HepG2 (cell line): ENCODE results near the gene CAPRIN1. TPM values are rescaled to one million over a fixed set of nuclear protein-coding genes. Genes with fewer than 3 reads are reported as not detected.

Source experiments
- CEBPB ChIP-seq: IDR thresholded peaks from 2 replicates; pipeline ENCODE4 v1.6.1; 2011; ENCODE audit warnings: low read depth, low read length, improper control_type of control experiment, borderline replicate concordance
- FOXK1 ChIP-seq: sonication (generic); formaldehyde crosslinking; IDR thresholded peaks from 2 replicates; pipeline ENCODE4 v1.4.0; 2020; ENCODE audit warnings: low read depth, missing genetic modification reagents, borderline replicate concordance
- HOXA3 ChIP-seq: sonication (generic); formaldehyde crosslinking; IDR thresholded peaks from 2 replicates; pipeline ENCODE4 v1.5.0; 2020; ENCODE audit warnings: missing genetic modification reagents
- IRF1 ChIP-seq: sonication (generic); formaldehyde crosslinking; IDR thresholded peaks from 2 replicates; pipeline ENCODE4 v1.4.0; 2020; ENCODE audit warnings: low read depth, mild to moderate bottlenecking, missing genetic modification reagents
- MXD1 ChIP-seq: sonication (generic); formaldehyde crosslinking; IDR thresholded peaks from 2 replicates; pipeline ENCODE4 v1.4.0; 2020; ENCODE audit warnings: mild to moderate bottlenecking, missing genetic modification reagents
- POLR2AphosphoS5 ChIP-seq: IDR thresholded peaks from 2 replicates; pipeline ENCODE4 v1.6.1; 2012; ENCODE audit warnings: low read depth, low read length
- SIN3A ChIP-seq: IDR thresholded peaks from 2 replicates; pipeline ENCODE4 v1.6.1; 2011; ENCODE audit warnings: low read depth, mild to moderate bottlenecking, control low read depth, low read length, borderline replicate concordance
- SRSF9 ChIP-seq: fragments of 200-400 bp; formaldehyde crosslinking; IDR thresholded peaks from 2 replicates; pipeline ENCODE4 v1.6.1; 2018; ENCODE audit warnings: borderline replicate concordance, mild to moderate bottlenecking, low read depth, low read length; ENCODE audit not compliant: insufficient read depth, poor library complexity, severe bottlenecking
- TBX2 ChIP-seq: sonication (generic); formaldehyde crosslinking; IDR thresholded peaks from 2 replicates; pipeline ENCODE4 v1.5.0; 2020; ENCODE audit warnings: missing genetic modification reagents, mild to moderate bottlenecking, borderline replicate concordance
- XRCC5 ChIP-seq: fragments of 200-400 bp; formaldehyde crosslinking; optimal IDR thresholded peaks from 2 replicates; pipeline ENCODE3; 2017; ENCODE audit warnings: mild to moderate bottlenecking, low read length
- ZC3H13 ChIP-seq: sonication (generic); formaldehyde crosslinking; IDR thresholded peaks from 2 replicates; pipeline ENCODE4 v1.8.1; 2023; ENCODE audit warnings: mild to moderate bottlenecking, missing genetic modification reagents, moderate library complexity
- ZFP1 ChIP-seq: IDR thresholded peaks from 2 replicates; pipeline ENCODE4 v1.6.1; 2016
- ZNF18 ChIP-seq: sonication (generic); formaldehyde crosslinking; IDR thresholded peaks from 2 replicates; pipeline ENCODE4 v1.8.0; 2022; ENCODE audit warnings: mild to moderate bottlenecking, missing genetic modification reagents; ENCODE audit not compliant: insufficient replicate concordance
- ZNF205 ChIP-seq: IDR thresholded peaks from 2 replicates; pipeline ENCODE4 v1.6.1; 2018; ENCODE audit warnings: missing biosample characterization, missing genetic modification reagents
- ZNF549 ChIP-seq: sonication (generic); formaldehyde crosslinking; IDR thresholded peaks from 2 replicates; pipeline ENCODE4 v1.5.0; 2020; ENCODE audit warnings: missing genetic modification reagents
- ZNF709 ChIP-seq: sonication (generic); formaldehyde crosslinking; IDR thresholded peaks from 2 replicates; pipeline ENCODE4 v1.5.0; 2020; ENCODE audit warnings: mild to moderate bottlenecking, missing genetic modification reagents
- ZSCAN20 ChIP-seq: sonication (generic); formaldehyde crosslinking; IDR thresholded peaks from 2 replicates; pipeline ENCODE4 v1.4.0; 2020; ENCODE audit warnings: missing genetic modification reagents, mild to moderate bottlenecking, borderline replicate concordance
- polyA plus RNA-seq, 8 experiments: library from polyadenylated mRNA; depleted of rRNA in 3 of 8; stranded (reverse) in 7 of 8; unstranded in 1 of 8; fragments of >200 nt; fragmentation: Illumina TruSeq in 4 of 8; extraction: Trizol in 4 of 8; gene quantifications; 2 replicates each; pipeline versions ENCODE4 v1.2.1 to v1.2.3, GENCODE V29; 2011 to 2016; ENCODE audit warnings: low read depth in 4 of 8, missing spikeins in 1 of 8, mixed read lengths in 1 of 8; ENCODE audit not compliant: insufficient read depth in 1 of 8
- total RNA-seq, 5 experiments: library from RNA; depleted of rRNA; stranded (reverse); fragments of >200 nt; fragmentation: Illumina TruSeq; extraction: Trizol; gene quantifications; 2 replicates each; pipeline ENCODE4 v1.2.3, GENCODE V29; 2016; ENCODE audit warnings: low read depth in 1 of 5
- TF ChIP-seq, protein P1 (sequence below): sonication (generic); formaldehyde crosslinking; IDR thresholded peaks from 2 replicates; pipeline ENCODE4 v1.9.0; 2021; ENCODE audit warnings: missing genetic modification reagents, mild to moderate bottlenecking, borderline replicate concordance
- TF ChIP-seq, protein P2 (sequence below): sonication (generic); formaldehyde crosslinking; IDR thresholded peaks from 2 replicates; pipeline ENCODE4 v1.4.0; 2020; ENCODE audit warnings: missing genetic modification reagents
- TF ChIP-seq, protein P3 (sequence below): sonication (generic); formaldehyde crosslinking; IDR thresholded peaks from 2 replicates; pipeline ENCODE4 v1.4.0; 2020; ENCODE audit warnings: missing genetic modification reagents, borderline replicate concordance

CAPRIN1 gene
- total and polyA plus RNA-seq, 2 of the 13 experiments (the other 11 are each of a cell fraction or from before 2014, with no cell fraction given): 114 to 162 TPM

DNA sequence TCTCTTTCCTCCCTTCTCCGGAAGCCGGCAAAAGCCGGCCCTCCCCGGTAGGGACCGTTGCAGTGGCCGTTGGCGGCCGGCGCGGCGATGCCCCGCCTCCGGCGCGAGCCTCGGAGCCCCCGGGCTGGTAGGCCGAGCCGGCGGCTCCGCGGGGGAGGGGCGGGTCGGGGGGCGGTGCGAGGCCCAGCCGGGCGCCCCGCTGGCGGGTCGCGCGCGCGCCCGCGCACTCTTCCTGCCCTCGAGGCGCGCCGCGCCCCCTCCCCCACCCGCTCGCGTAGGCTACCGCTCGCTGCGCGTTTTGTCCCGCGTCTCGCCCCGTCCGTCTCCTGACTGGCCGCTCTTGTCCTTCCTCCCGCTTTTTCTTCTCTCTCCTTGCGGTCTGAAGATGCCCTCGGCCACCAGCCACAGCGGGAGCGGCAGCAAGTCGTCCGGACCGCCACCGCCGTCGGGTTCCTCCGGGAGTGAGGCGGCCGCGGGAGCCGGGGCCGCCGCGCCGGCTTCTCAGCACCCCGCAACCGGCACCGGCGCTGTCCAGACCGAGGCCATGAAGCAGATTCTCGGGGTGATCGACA lies 591 bp downstream of the CAPRIN1 start (continued):
- TF ChIP-seq, protein P1, sequence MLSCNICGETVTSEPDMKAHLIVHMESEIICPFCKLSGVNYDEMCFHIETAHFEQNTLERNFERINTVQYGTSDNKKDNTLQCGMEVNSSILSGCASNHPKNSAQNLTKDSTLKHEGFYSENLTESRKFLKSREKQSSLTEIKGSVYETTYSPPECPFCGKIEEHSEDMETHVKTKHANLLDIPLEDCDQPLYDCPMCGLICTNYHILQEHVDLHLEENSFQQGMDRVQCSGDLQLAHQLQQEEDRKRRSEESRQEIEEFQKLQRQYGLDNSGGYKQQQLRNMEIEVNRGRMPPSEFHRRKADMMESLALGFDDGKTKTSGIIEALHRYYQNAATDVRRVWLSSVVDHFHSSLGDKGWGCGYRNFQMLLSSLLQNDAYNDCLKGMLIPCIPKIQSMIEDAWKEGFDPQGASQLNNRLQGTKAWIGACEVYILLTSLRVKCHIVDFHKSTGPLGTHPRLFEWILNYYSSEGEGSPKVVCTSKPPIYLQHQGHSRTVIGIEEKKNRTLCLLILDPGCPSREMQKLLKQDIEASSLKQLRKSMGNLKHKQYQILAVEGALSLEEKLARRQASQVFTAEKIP (CRISPR knock-in tag): no peak
- 0 out of 2 replicates have a peak, but pooled peaks have one; percentile 68 for TF ChIP-seq MXD1
- no peak for TF ChIP-seq ZNF549 (CRISPR knock-in tag)
- TF ChIP-seq ZNF205 (CRISPR knock-in tag): 0 out of 2 replicates have a peak, but pooled peaks have one; percentile 25
- TF ChIP-seq TBX2 (CRISPR knock-in tag): 0 out of 2 replicates have a peak, but pooled peaks have one; percentile 8
- TF ChIP-seq ZFP1 (CRISPR knock-in tag): no peak
- peak; percentile 7; the same call in 1 of the 2 replicates for TF ChIP-seq ZNF709 (CRISPR knock-in tag)
- 0 out of 2 replicates have a peak, but pooled peaks have one; percentile 4 for TF ChIP-seq SIN3A
- TF ChIP-seq HOXA3: peak; percentile 19; the same call in 1 of the 2 replicates
- TF ChIP-seq XRCC5: peak; percentile 14
- no peak; the same call in 1 of the 2 replicates for TF ChIP-seq ZSCAN20 (CRISPR knock-in tag)
- peak; percentile 54 for TF ChIP-seq POLR2AphosphoS5
- no peak for TF ChIP-seq ZNF18 (CRISPR knock-in tag)
- TF ChIP-seq SRSF9: no peak
- TF ChIP-seq, protein P2, sequence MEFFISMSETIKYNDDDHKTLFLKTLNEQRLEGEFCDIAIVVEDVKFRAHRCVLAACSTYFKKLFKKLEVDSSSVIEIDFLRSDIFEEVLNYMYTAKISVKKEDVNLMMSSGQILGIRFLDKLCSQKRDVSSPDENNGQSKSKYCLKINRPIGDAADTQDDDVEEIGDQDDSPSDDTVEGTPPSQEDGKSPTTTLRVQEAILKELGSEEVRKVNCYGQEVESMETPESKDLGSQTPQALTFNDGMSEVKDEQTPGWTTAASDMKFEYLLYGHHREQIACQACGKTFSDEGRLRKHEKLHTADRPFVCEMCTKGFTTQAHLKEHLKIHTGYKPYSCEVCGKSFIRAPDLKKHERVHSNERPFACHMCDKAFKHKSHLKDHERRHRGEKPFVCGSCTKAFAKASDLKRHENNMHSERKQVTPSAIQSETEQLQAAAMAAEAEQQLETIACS (CRISPR knock-in tag): peak; percentile 91
- no peak; the same call in none of the 2 replicates for TF ChIP-seq ZC3H13 (CRISPR knock-in tag)
- TF ChIP-seq, protein P3, sequence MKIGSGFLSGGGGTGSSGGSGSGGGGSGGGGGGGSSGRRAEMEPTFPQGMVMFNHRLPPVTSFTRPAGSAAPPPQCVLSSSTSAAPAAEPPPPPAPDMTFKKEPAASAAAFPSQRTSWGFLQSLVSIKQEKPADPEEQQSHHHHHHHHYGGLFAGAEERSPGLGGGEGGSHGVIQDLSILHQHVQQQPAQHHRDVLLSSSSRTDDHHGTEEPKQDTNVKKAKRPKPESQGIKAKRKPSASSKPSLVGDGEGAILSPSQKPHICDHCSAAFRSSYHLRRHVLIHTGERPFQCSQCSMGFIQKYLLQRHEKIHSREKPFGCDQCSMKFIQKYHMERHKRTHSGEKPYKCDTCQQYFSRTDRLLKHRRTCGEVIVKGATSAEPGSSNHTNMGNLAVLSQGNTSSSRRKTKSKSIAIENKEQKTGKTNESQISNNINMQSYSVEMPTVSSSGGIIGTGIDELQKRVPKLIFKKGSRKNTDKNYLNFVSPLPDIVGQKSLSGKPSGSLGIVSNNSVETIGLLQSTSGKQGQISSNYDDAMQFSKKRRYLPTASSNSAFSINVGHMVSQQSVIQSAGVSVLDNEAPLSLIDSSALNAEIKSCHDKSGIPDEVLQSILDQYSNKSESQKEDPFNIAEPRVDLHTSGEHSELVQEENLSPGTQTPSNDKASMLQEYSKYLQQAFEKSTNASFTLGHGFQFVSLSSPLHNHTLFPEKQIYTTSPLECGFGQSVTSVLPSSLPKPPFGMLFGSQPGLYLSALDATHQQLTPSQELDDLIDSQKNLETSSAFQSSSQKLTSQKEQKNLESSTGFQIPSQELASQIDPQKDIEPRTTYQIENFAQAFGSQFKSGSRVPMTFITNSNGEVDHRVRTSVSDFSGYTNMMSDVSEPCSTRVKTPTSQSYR: peak; percentile 98
- TF ChIP-seq IRF1 (CRISPR knock-in tag): no peak
- TF ChIP-seq CEBPB: no peak
- peak; percentile 37; the same call in 1 of the 2 replicates for TF ChIP-seq FOXK1 (CRISPR knock-in tag)
